GM12864 (cell line): ENCODE measurements around the gene CYTH1.

Experiments
- DNase-seq: peaks from one replicate; pipeline ENCODE4 v3.0.0-alpha.2; 2011; ENCODE audit warnings: low read depth
- H3K4me3 ChIP-seq: 2 replicates; pipeline ENCODE4 v1.5.1; 2011; ENCODE audit warnings: mild to moderate bottlenecking, low read depth, low read length, control low read depth
- TF ChIP-seq, protein P1 (sequence below): IDR thresholded peaks from 2 replicates; pipeline ENCODE4 v1.5.1; 2011; ENCODE audit warnings: low read depth, mild to moderate bottlenecking, moderate library complexity, low read length, control low read depth, inconsistent platforms; ENCODE audit errors: missing control alignments

CYTH1 gene

DNA sequence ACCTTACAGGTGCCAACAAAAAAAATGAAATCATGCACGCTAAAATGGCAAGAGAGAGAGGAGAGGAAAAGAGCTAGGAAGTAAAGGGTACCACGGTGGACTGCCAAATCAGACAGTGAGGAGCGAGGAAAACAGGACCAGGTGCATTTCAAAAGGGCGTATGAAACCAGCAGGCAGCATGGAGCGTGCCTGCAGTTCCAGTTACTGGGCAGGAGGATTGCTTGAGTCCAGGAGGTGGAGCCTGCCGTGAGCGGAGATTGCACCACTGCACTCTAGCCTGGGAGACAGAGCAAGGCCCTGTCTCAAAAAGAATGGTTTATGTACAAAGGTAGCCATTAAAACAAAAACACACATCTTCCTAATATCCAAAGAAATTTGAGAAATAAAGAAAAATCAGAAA is 42.2 kb upstream of the CYTH1 start:
- no peak overlapping the region for H3K4me3 ChIP-seq
- DNase-seq = no peak
- TF ChIP-seq, protein P1, sequence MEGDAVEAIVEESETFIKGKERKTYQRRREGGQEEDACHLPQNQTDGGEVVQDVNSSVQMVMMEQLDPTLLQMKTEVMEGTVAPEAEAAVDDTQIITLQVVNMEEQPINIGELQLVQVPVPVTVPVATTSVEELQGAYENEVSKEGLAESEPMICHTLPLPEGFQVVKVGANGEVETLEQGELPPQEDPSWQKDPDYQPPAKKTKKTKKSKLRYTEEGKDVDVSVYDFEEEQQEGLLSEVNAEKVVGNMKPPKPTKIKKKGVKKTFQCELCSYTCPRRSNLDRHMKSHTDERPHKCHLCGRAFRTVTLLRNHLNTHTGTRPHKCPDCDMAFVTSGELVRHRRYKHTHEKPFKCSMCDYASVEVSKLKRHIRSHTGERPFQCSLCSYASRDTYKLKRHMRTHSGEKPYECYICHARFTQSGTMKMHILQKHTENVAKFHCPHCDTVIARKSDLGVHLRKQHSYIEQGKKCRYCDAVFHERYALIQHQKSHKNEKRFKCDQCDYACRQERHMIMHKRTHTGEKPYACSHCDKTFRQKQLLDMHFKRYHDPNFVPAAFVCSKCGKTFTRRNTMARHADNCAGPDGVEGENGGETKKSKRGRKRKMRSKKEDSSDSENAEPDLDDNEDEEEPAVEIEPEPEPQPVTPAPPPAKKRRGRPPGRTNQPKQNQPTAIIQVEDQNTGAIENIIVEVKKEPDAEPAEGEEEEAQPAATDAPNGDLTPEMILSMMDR = no peak

DNA sequence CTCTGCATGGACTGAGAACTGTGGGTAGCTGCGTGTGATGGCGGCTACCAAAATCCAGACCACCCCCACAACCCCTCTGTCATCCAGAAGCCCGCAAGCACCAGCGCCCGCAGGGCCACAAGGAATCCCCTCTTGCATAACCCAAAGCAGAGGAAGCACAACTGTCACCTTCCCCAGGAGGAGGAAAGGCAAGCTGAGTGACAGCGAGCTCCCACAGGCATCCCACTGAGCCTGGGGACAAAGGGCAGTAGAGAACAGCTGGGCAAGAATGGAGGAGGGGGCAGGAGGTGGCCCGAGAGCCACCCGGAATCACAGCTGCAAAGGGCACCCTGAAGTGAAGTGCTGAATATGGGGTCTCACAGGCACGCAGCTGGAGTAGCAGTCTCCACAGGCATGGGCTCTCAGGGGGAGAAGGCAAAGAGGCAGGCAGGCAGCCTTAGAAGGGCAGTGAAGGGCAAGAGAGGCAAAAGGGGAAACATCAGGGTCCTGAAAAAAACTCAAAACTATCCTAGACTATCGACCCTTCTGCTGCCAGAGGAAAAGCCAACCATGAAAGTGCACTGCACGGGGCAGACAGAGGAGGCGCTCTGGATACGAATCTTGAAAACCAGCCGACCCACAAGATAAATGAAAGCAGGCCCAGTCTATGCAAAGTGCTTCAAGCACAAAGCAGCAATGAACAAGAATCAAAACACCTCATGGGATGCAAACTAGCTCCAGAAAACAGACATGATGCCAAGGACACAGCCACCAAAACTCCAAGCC is 41.4 kb upstream of the CYTH1 start:
- no peak overlapping the region for H3K4me3 ChIP-seq
- no peak for DNase-seq
- TF ChIP-seq, protein P1 = peak; percentile 20

DNA sequence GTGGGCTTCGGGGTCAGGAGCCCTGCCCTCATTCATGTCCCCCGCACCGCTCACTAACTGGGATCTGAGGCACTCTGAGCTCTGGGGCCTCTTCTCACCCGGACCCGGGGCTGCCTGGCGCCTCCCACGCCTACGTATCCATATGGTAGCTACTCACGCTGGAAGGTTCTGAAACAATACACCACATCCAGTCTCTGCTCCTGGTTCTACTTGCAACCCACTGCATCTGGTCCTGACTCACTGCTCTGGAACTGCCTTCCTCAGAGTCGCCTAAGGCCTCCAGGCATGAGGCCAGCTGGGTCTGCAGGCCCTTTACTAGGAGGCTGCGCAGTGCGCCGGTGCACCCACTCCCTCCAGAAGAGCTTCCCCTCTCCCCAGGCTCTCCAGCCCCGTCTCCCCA is 40.5 kb upstream of the CYTH1 start:
- H3K4me3 ChIP-seq = no peak overlapping the region
- DNase-seq = no peak
- TF ChIP-seq, protein P1 = no peak

DNA sequence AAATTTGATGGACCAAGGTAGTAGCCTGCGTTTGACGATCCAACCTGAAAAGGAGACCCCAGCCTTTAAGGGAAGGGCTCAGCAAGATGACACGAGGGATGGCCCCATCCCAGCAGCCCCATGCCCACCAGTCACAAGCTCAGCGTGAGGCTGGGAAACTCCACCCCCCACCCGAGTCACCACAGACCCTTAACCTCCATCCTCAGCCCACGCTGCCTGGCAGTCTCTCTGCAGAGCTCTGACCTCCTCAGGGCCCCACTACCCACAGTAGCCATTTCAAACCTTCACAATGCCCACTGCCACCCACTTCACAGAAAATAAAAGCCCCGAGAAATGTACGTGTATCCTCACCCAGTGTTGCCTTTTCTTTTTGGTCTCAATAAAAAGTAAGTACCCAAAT is 39.9 kb upstream of the CYTH1 start:
- TF ChIP-seq, protein P1 = no peak
- no peak overlapping the region for H3K4me3 ChIP-seq
- no peak for DNase-seq

DNA sequence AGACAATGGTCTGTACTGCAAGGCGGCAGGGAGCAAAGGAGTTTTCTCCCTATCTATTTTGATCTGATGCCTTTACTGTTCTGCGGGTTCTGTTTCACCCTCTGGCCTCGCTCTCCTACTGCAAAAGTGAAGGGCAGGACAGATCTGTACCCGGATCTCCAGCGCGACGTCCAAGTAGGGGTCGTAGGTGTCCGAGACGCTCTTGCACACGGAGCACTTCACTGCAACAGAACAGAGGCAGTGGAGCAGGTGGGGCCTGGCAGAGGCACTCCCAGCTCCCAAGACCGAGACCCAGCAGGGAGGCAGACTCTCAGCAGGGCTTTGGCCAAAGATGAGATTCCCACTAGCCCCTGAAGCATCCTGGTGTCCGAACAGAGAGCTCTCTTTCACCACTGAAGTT is 38.8 kb upstream of the CYTH1 start:
- H3K4me3 ChIP-seq = no peak overlapping the region
- no peak for DNase-seq
- TF ChIP-seq, protein P1 = no peak

DNA sequence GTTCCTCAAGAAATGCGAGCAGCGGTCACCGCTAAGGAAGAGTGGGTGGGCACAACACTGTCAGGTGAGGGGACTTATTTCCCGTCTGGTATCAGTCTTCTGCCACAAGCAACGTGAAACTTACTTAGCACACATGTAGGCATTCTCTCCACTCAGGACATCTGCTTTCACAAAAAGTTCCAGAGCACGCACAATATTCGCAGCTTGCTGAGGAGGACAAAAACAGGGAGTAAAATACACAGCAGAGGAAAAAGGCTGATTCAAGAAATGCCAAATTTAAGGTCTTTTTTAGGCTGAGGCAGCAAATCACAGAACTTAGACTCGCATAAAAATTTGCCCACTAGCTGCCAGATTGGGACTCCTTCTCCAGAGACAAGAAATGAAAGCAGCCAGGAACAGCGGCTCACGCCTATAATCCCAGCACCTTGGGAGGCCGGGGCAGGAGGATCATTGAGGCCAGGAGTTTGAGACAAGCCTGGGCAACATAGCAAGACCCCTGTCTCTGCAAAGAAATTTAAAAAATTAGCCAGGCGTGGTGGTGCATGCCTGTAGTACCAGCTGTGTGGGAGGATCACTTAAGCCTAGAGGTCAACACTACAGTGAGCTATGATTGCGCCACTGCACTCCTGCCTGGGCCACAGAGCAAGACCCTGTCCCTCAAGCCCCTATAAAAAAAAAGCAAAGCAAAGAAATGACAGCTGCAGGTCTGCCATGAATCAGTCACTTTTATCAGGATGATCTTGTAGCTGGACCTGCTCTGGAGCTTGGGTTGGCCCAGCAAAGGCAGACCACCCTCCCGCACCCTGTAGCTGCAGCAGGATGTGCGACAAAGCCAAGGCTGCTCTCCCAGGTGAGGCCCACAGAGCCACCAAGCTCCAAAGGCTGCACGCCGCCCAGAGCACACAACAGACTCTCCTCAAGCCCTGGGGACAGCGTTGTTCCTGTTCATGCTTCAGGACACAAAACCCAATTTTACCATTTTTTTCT is 38.0 kb upstream of the CYTH1 start:
- H3K4me3 ChIP-seq = no peak overlapping the region
- DNase-seq = no peak
- TF ChIP-seq, protein P1 = no peak
